Tibial nerve (tissue), 4 donors: ENCODE measurements around the gene CLEC4C.

Experiments used
- EP300 ChIP-seq, 2 donors: sonication (generic); formaldehyde crosslinking; IDR thresholded peaks; one replicate each; pipeline ENCODE4 v1.6.1; 2017; ENCODE audit warnings: antibody characterized with exemption in 2 of 2, mild to moderate bottlenecking in 1 of 2
- POLR2A ChIP-seq, 2 donors: fragments of 450-650 bp; IDR thresholded peaks; one replicate each; pipeline ENCODE4 v1.6.1; 2017; ENCODE audit warnings: antibody characterized with exemption in 2 of 2, mild to moderate bottlenecking in 2 of 2, moderate library complexity in 2 of 2
- TF ChIP-seq, protein P1 (sequence below), 5 experiments: fragments of 200-600 bp in 3 of 5; fragments of 450-650 bp in 2 of 5; sonication (generic) in 3 of 5; IDR thresholded peaks; one replicate each; pipeline ENCODE4 v1.5.1; 2016 to 2019; ENCODE audit warnings: antibody characterized with exemption in 5 of 5, mild to moderate bottlenecking in 3 of 5, moderate library complexity in 2 of 5

DNA sequence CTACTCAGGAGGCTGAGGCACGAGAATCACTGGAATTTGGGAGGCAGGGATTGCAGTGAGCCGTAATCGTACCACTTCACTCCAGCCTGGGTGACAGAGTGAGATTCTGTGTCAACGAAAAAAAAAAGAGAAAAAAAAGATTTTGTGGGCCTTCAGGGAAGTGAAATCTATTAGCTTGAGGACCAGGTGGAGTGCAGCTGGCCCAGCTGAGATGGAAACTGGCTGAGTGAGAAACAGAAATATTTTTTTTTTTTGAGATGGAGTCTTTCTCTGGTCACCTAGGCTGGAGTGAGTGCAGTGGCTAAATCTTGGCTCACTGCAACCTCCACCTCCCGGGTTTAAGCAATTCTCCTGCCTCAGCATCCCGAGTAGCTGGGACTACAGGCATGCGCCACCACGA is 2.3 kb upstream of the CLEC4C start:
- TF ChIP-seq, protein P1, sequence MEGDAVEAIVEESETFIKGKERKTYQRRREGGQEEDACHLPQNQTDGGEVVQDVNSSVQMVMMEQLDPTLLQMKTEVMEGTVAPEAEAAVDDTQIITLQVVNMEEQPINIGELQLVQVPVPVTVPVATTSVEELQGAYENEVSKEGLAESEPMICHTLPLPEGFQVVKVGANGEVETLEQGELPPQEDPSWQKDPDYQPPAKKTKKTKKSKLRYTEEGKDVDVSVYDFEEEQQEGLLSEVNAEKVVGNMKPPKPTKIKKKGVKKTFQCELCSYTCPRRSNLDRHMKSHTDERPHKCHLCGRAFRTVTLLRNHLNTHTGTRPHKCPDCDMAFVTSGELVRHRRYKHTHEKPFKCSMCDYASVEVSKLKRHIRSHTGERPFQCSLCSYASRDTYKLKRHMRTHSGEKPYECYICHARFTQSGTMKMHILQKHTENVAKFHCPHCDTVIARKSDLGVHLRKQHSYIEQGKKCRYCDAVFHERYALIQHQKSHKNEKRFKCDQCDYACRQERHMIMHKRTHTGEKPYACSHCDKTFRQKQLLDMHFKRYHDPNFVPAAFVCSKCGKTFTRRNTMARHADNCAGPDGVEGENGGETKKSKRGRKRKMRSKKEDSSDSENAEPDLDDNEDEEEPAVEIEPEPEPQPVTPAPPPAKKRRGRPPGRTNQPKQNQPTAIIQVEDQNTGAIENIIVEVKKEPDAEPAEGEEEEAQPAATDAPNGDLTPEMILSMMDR (IDR thresholded peaks at IDR 0.05), result no peak
- TF ChIP-seq POLR2A (IDR thresholded peaks at IDR 0.05), result no peak
- no peak for TF ChIP-seq EP300 (IDR thresholded peaks at IDR 0.05)
